HG02885 (cell line): ENCODE measurements around the gene AOC3.
"Not testable (repeated sequence)": the region's sequence is repeated elsewhere in the genome, so short reads cannot be mapped to it uniquely, and the experiment has no call there.

Experiments
- ATAC-seq: cut with Tn5 transposase; IDR thresholded peaks from one replicate; pipeline ENCODE4 v1.9.1; 2021; ENCODE audit warnings: mild to moderate bottlenecking; ENCODE audit not compliant: unreplicated experiment, poor library complexity

Gene AOC3

GRCh38 chr17:42844271-42844670, 6.7 kb upstream of the AOC3 start, which contains the start of gene AOC2:
Gene AOC2 (plus strand): TSS chr17:42844580. CDS start chr17:42844627, 47 bp downstream.
- ATAC-seq, result no peak

GRCh38 chr17:42844761-42845555, 6.0 kb upstream of the AOC3 start:
- ATAC-seq, result no peak

- no peak for ATAC-seq
Observed at GRCh38 chr17:42845556-42845917, 5.5 kb upstream of the AOC3 start.

- no peak for ATAC-seq
Observed at GRCh38 chr17:42845918-42846593, 4.9 kb upstream of the AOC3 start.

DNA sequence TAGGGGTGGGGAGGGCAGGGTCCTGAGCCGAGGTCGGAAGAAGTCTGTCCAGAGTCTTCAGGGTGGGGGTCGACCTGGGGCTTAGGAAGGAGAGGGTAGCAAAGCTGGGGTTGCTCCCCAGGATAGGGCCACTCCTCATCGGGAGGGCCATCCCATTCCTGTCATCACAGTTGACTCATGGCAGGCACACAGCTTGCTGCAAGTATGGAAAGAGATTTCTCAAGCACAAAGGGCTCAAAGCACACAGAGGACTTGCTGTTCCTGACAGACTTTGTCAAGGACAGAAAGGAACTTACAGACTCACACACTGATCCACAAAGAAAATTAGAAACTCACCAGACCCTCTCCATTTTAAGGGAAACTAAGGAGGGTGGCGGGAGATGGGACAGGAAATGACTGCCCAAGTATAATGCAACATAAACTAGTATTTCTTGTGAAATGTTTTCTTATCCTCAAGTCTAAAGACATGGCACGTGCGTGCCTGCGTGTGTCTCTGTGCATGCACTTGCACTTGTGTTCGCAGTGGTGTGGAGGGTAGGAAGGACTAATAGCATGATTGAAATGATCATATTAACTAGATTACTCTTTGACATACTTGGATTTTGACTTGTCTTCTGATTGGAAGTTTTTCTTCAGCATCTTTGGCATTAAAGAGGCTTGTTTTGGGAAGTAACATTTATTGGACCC, 4.3 kb upstream of the AOC3 start:
- no peak for ATAC-seq

DNA sequence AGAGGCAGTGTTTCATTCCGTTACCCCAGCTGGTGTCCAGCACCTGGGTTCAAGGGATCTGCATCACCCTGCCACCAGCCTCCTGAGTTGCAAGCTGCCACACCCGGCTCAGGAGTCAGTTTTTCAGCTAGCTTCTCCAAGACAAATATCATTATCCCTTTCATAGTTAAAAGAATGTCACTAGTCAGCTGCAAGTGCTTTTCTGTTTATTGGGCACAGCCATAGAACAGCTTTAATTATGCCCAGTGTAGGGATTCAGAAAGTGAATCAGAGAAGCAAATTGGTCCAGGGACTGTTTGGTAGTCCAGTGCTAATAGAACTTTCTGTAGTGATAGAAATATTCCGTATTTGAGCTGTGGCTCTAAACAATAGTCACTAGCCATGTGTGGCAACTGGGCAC, 2.9 kb upstream of the AOC3 start:
- no peak for ATAC-seq

GRCh38 chr17:42849031-42849430, 2.0 kb upstream of the AOC3 start:
- ATAC-seq, result no peak

DNA sequence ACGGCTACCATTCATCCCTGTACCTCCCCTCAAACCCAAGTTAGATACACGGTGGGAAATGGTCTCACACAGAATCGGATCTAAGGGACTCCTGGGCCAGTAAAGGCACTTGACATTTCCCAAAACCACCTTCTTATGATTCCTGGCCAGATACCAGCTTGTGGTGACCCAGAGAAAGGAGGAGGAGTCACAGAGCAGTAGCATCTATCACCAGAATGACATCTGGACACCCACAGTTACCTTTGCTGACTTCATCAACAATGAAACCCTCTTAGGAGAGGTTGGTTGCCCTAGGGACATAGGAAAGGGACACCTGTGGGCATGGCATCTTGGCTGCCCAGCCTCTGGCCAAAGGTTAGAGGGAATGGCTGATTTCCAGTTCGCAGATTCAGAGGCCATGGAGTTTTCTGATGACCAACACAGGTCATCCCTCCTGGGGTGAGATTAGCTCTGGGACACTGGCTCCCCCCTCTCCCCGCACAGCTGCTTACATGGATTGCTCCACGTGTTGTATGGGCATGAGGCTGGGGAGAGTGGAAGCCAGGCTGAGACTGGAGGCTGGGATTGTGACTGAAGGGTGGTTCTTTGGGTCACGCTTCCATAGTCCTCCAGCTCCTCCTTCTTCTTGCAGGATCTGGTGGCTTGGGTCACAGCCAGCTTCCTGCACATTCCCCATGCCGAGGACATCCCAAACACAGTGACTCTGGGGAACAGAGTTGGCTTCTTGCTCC, 1.4 kb upstream of the AOC3 start:
- ATAC-seq, result no peak

- not testable (repeated sequence) for ATAC-seq
Observed at GRCh38 chr17:42851371-42852240, 607 bp downstream of the AOC3 start.

DNA sequence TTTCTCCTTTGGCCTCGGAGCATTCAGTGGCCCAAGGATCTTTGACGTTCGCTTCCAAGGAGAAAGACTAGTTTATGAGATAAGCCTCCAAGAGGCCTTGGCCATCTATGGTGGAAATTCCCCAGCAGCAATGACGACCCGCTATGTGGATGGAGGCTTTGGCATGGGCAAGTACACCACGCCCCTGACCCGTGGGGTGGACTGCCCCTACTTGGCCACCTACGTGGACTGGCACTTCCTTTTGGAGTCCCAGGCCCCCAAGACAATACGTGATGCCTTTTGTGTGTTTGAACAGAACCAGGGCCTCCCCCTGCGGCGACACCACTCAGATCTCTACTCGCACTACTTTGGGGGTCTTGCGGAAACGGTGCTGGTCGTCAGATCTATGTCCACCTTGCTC, 1.4 kb downstream of the AOC3 start:
- ATAC-seq, result no peak

- ATAC-seq, result no peak
Observed at GRCh38 chr17:42853004-42853403, 2.0 kb downstream of the AOC3 start.

GRCh38 chr17:42853597-42853967, 2.6 kb downstream of the AOC3 start:
- no peak for ATAC-seq

GRCh38 chr17:42853968-42854790, 3.2 kb downstream of the AOC3 start:
- ATAC-seq, result no peak

GRCh38 chr17:42855048-42855596, 4.1 kb downstream of the AOC3 start:
- no peak for ATAC-seq

DNA sequence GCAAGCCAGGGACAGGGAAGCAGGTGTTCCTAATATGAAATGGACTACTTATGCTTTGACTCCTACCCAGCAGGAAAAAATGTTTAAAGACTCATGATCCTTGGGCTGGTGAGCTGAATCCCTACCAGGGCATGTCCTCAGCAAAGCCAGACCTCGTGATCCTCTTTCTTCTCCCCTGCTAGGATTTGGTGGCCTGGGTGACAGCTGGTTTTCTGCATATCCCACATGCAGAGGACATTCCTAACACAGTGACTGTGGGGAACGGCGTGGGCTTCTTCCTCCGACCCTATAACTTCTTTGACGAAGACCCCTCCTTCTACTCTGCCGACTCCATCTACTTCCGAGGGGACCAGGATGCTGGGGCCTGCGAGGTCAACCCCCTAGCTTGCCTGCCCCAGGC, 5.1 kb downstream of the AOC3 start:
- ATAC-seq, result not testable (repeated sequence)

DNA sequence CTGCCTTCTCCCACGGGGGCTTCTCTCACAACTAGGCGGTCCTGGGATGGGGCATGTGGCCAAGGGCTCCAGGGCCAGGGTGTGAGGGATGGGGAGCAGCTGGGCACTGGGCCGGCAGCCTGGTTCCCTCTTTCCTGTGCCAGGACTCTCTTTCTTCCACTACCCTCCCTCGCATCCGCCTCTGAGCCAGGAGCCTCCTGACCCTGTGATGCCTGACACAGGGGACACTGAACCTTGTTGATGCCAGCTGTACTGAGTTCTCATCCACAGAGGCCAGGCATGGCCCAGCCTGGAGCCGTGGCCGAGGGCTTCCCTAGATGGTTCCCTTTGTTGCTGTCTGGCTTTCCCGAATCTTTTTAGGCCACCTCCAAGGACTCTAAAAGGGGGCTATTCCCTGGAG, 5.5 kb downstream of the AOC3 start:
- ATAC-seq, result not testable (repeated sequence)

DNA sequence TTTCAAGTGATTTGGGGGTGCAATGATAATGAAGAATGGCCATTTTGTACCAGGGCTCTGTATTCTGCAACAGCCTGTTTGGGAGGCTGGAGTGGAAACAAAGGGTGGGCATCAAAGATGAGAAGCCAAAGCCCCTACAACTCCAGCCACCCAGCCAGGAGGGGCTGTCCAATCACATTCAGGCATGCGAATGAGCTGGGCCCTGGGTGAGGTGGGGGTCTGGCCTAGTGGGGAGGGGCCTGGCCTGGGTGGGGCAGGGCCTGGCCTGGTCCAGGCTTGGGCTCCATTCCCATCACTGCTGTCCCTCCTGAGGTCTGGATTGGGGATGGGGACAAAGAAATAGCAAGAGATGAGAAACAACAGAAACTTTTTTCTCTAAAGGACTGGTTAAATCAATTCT, 6.4 kb downstream of the AOC3 start:
- no peak for ATAC-seq

GRCh38 chr17:42865638-42866094, 14.7 kb downstream of the AOC3 start:
- no peak for ATAC-seq

- ATAC-seq, result no peak
Observed at GRCh38 chr17:42866216-42866615, 15.2 kb downstream of the AOC3 start.
